IMR-90 (cell line): ENCODE measurements around the gene CLEC9A. TPM values are rescaled to one million over a fixed set of nuclear protein-coding genes. Genes with fewer than 3 reads are reported as not detected.

ENCODE experiments used
- ATAC-seq: fragments of 200-7000 bp; cut with Tn5 transposase; 2 replicates; pipeline ENCODE4 v1.9.1; 2020; ENCODE audit warnings: low read depth, mild to moderate bottlenecking, moderate library complexity
- BruUV-seq: library from RNA; stranded (reverse); fragments of 400-500 nt; replicated peaks from 2 replicates; lab custom pipeline; 2021; lab: Mats Ljungman, UMichigan
- CTCF ChIA-PET: fragments of 300-600 bp; formaldehyde crosslinking; extraction: SDS; loops from one replicate; lab custom pipeline; 2021; ENCODE audit warnings: antibody characterized with exemption; lab: Yijun Ruan, JAX
- POLR2A ChIA-PET: fragments of 300-600 bp; sonication (Branson Sonifier 250); formaldehyde crosslinking; loops from one replicate; lab custom pipeline; 2022; ENCODE audit warnings: antibody characterized with exemption; ENCODE audit not compliant: unreplicated experiment; lab: Charles Lee
- DNase-seq: peaks from one replicate; pipeline ENCODE4 v3.0.0; 2013
- H2AFZ ChIP-seq: replicated peaks from 2 replicates; pipeline ENCODE3; 2013; ENCODE audit warnings: low read length, mild to moderate bottlenecking; ENCODE audit not compliant: poor library complexity
- H2AK5ac ChIP-seq: 2 replicates; pipeline ENCODE4 v1.6.1; 2013; ENCODE audit warnings: low read depth, low read length, inconsistent platforms
- H2AK9ac ChIP-seq: replicated peaks from 2 replicates; pipeline ENCODE3; 2013; ENCODE audit warnings: mild to moderate bottlenecking, low read depth, low read length, moderate library complexity; ENCODE audit not compliant: poor library complexity
- H2BK120ac ChIP-seq: 2 replicates; pipeline ENCODE4 v1.6.1; 2013; ENCODE audit warnings: low read depth, low read length, inconsistent platforms
- H2BK15ac ChIP-seq: 3 replicates; pipeline ENCODE4 v1.6.1; 2013; ENCODE audit warnings: low read depth, low read length, inconsistent platforms
- H2BK20ac ChIP-seq: 2 replicates; pipeline ENCODE4 v1.6.1; 2013; ENCODE audit warnings: low read depth, mild to moderate bottlenecking, inconsistent platforms, low read length, moderate library complexity
- H2BK5ac ChIP-seq: 2 replicates; pipeline ENCODE4 v1.6.1; 2013; ENCODE audit warnings: mild to moderate bottlenecking, low read depth, low read length, inconsistent platforms; ENCODE audit not compliant: poor library complexity, severe bottlenecking
- H3K14ac ChIP-seq: replicated peaks from 2 replicates; pipeline ENCODE4 v1.6.1; 2013; ENCODE audit warnings: low read depth, low read length, inconsistent platforms
- H3K18ac ChIP-seq: 2 replicates; pipeline ENCODE4 v1.6.1; 2013; ENCODE audit warnings: low read depth, low read length, control low read depth
- H3K23ac ChIP-seq: 2 replicates; pipeline ENCODE4 v1.6.1; 2013; ENCODE audit warnings: low read depth, low read length, inconsistent platforms
- H3K27ac ChIP-seq: 2 replicates; pipeline ENCODE4 v1.5.1; 2013; ENCODE audit warnings: mild to moderate bottlenecking, control low read depth, low read length; ENCODE audit not compliant: insufficient read depth
- H3K27me3 ChIP-seq: 2 replicates; pipeline ENCODE4 v1.6.1; 2013; ENCODE audit warnings: low read length; ENCODE audit not compliant: control insufficient read depth, insufficient read depth
- H3K36me3 ChIP-seq: 2 replicates; pipeline ENCODE4 v1.6.1; 2013; ENCODE audit warnings: low read length, mixed read lengths; ENCODE audit not compliant: control insufficient read depth, insufficient read depth
- H3K4ac ChIP-seq: 2 replicates; pipeline ENCODE4 v1.6.1; 2013; ENCODE audit warnings: low read depth, low read length, inconsistent platforms
- H3K4me1 ChIP-seq: 2 replicates; pipeline ENCODE4 v1.6.1; 2013; ENCODE audit warnings: low read length, mixed read lengths; ENCODE audit not compliant: control insufficient read depth, insufficient read depth
- H3K4me2 ChIP-seq: 2 replicates; pipeline ENCODE4 v1.6.1; 2013; ENCODE audit warnings: low read depth, mild to moderate bottlenecking, control low read depth, low read length, moderate library complexity
- H3K4me3 ChIP-seq: 2 replicates; pipeline ENCODE4 v1.5.1; 2013; ENCODE audit warnings: low read depth, mild to moderate bottlenecking, control low read depth, low read length, moderate library complexity; ENCODE audit not compliant: insufficient read depth
- H3K56ac ChIP-seq: 2 replicates; pipeline ENCODE4 v1.6.1; 2013; ENCODE audit warnings: low read length, inconsistent platforms; ENCODE audit not compliant: insufficient read depth; ENCODE audit errors: extremely low read depth
- H3K79me1 ChIP-seq, 2 experiments: 2 replicates each; pipeline ENCODE4 v1.6.1; 2013; ENCODE audit warnings: low read length in 2 of 2, inconsistent platforms in 1 of 2, low read depth in 1 of 2
- H3K9ac ChIP-seq: 2 replicates; pipeline ENCODE4 v1.6.1; 2013; ENCODE audit warnings: low read depth, low read length, control low read depth
- H3K9me1 ChIP-seq: 2 replicates; pipeline ENCODE4 v1.6.1; 2013; ENCODE audit warnings: low read length, inconsistent platforms; ENCODE audit not compliant: insufficient read depth
- H3K9me3 ChIP-seq: 2 replicates; pipeline ENCODE4 v1.6.1; 2013; ENCODE audit warnings: low read length; ENCODE audit not compliant: control insufficient read depth, insufficient read depth
- H4K20me1 ChIP-seq: 2 replicates; pipeline ENCODE4 v1.6.1; 2013; ENCODE audit warnings: low read length, inconsistent platforms; ENCODE audit not compliant: insufficient read depth
- H4K5ac ChIP-seq: 2 replicates; pipeline ENCODE4 v1.6.1; 2013; ENCODE audit warnings: mild to moderate bottlenecking, low read depth, low read length, control low read depth
- H4K8ac ChIP-seq, 2 experiments: 2 replicates each; pipeline ENCODE4 v1.6.1; 2013; ENCODE audit warnings: low read depth in 2 of 2, low read length in 2 of 2, control low read depth in 1 of 2, inconsistent platforms in 1 of 2
- H4K91ac ChIP-seq: 2 replicates; pipeline ENCODE4 v1.6.1; 2013; ENCODE audit warnings: low read depth, low read length, inconsistent platforms; ENCODE audit not compliant: insufficient read depth
- FOS ChIP-seq: fragments of 150-350 bp; IDR thresholded peaks from 2 replicates; pipeline ENCODE4 v1.6.1; 2016; ENCODE audit warnings: low read depth, low read length
- MXI1 ChIP-seq: IDR thresholded peaks from 2 replicates; pipeline ENCODE4 v1.6.1; 2012; ENCODE audit warnings: low read depth, mild to moderate bottlenecking, low read length, moderate library complexity, borderline replicate concordance
- POLR2A ChIP-seq: IDR thresholded peaks from 2 replicates; pipeline ENCODE4 v1.6.1; 2012; ENCODE audit warnings: mild to moderate bottlenecking, low read depth, low read length
- RAD21 ChIP-seq: IDR thresholded peaks from 2 replicates; pipeline ENCODE4 v1.6.1; 2012; ENCODE audit warnings: low read length, improper control_type of control experiment
- RFX5 ChIP-seq: IDR thresholded peaks from 2 replicates; pipeline ENCODE4 v1.8.0; 2012; ENCODE audit warnings: low read depth, mild to moderate bottlenecking, low read length, moderate library complexity
- dilution Hi-C: fragments of 300-500 bp; cut with HindIII; formaldehyde crosslinking; loops from one replicate; pipeline ENCODE4 v1.14.3; 2018; ENCODE audit warnings: low sequenced_read_pairs; ENCODE audit not compliant: unreplicated experiment
- in situ Hi-C: fragments of 300-500 bp; cut with MboI; formaldehyde crosslinking; loops from 3 replicates; pipeline ENCODE4 v1.14.3; 2019; ENCODE audit warnings: low sequenced_read_pairs, inconsistent platforms, mixed read lengths
- intact Hi-C: fragments of 100-400 bp; cut with micrococcal nuclease; formaldehyde crosslinking; loops from 2 replicates; pipeline ENCODE4 v1.10.0; 2022
- polyA plus RNA-seq, 3 experiments: library from polyadenylated mRNA; depleted of rRNA; stranded (reverse); fragments of >200 nt; gene quantifications; 2 replicates each; pipeline ENCODE4 v1.2.3, GENCODE V29; 2012; ENCODE audit warnings: low replicate concordance in 1 of 3
- total RNA-seq: library from RNA; depleted of rRNA; stranded (reverse); fragments of >200 nt; gene quantifications from 2 replicates; pipeline ENCODE4 v1.2.3, GENCODE V29; 2012

CLEC9A gene
- total and polyA plus RNA-seq, 2 of the 4 experiments (the other 2 are of a cell fraction) = not detected

DNA sequence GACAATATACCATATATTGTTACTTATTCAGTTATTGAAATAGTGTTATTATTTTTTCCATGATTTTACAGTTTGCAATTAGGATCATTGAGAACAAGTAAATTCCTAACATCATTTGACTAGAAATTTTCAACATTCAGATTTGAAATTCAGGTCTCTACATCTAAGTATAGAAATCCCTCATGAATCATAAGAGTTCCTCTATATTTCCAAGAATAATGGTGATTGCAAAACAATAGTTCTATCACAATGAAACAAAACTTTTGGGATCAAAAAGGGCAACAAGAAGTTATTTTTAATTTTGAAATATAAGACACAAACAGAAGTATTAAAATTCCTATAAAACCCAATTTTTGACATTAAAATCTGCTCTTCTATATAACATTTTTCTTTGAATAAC, 57.5 kb downstream of the CLEC9A start:
- in situ Hi-C loops (no loop called here), dilution Hi-C loops (no loop called here), intact Hi-C loops (no loop called here)
- no peak overlapping the region for H4K91ac ChIP-seq
- no peak overlapping the region for H3K18ac ChIP-seq
- no peaks in the 10 kb centered on the region for H3K36me3 ChIP-seq
- no peak for ATAC-seq
- no peak overlapping the region for H2AK5ac ChIP-seq
- CTCF ChIA-PET = no interaction called here
- no peak for TF ChIP-seq POLR2A
- no peak for TF ChIP-seq FOS
- TF ChIP-seq MXI1 = no peak
- no peak for TF ChIP-seq RFX5
- no peak for TF ChIP-seq RAD21
- H3K27ac ChIP-seq = no peak overlapping the region
- H4K8ac ChIP-seq = no peak overlapping the region
- H2AFZ ChIP-seq = no peak overlapping the region
- H3K79me1 ChIP-seq = no peaks in the 10 kb centered on the region
- peaks cover 3% of the 10 kb centered on the region for H3K9me3 ChIP-seq
- H4K5ac ChIP-seq = no peak overlapping the region
- no peak overlapping the region for H3K9ac ChIP-seq
- DNase-seq = no peak
- H2AK9ac ChIP-seq = no peak overlapping the region
- H3K56ac ChIP-seq = no peak overlapping the region
- H2BK20ac ChIP-seq = no peak overlapping the region
- H3K4me2 ChIP-seq = no peak overlapping the region
- no peak overlapping the region for H3K14ac ChIP-seq
- H3K23ac ChIP-seq = no peak overlapping the region
- H2BK15ac ChIP-seq = no peak overlapping the region
- BruUV-seq = no TSS peak
- H3K27me3 ChIP-seq = no peaks in the 10 kb centered on the region
- no peaks in the 10 kb centered on the region for H3K4me1 ChIP-seq
- H2BK120ac ChIP-seq = no peak overlapping the region
- no peak overlapping the region for H3K4me3 ChIP-seq
- no peak overlapping the region for H2BK5ac ChIP-seq
- no peaks in the 10 kb centered on the region for H4K20me1 ChIP-seq
- H3K9me1 ChIP-seq = no peaks in the 10 kb centered on the region
- POLR2A ChIA-PET = no interaction called here
- no peak overlapping the region for H3K4ac ChIP-seq
